Measurements from ENCODE around the gene MAP3K3.

MAP3K3 gene

GRCh38 chr17:63621684-63622573 lies at the start of gene MAP3K3:
TSS of gene MAP3K3 (plus strand) at chr17:63622417. CDS start at chr17:63622760, 343 bp downstream.
- DNase-seq (ENCODE audit: low read depth), result peak; percentile 100
- H3K4me3 ChIP-seq (ENCODE audit: low read depth, low read length), result peak within 1 kb of the TSS; percentile 78

GRCh38 chr17:63573634-63574033 lies 48.6 kb upstream of the MAP3K3 start:
- H3K4me3 ChIP-seq (ENCODE audit: low read depth, low read length), result no peak overlapping the region
- DNase-seq (ENCODE audit: low read depth), result no peak

- no peak for DNase-seq (ENCODE audit: low read depth)
- H3K4me3 ChIP-seq (ENCODE audit: low read depth, low read length), result no peak overlapping the region
Observed at GRCh38 chr17:63578027-63578768, 44.0 kb upstream of the MAP3K3 start.

GRCh38 chr17:63578769-63579111 lies 43.5 kb upstream of the MAP3K3 start:
- no peak for DNase-seq (ENCODE audit: low read depth)

GRCh38 chr17:63579633-63580032 lies 42.6 kb upstream of the MAP3K3 start:
- no peak for DNase-seq (ENCODE audit: low read depth)
- H3K4me3 ChIP-seq (ENCODE audit: low read depth, low read length), result no peak overlapping the region

More at GRCh38 chr17:63578769-63579111, 43.5 kb upstream of the MAP3K3 start:
- H3K4me3 ChIP-seq (ENCODE audit: low read depth, low read length), result no peak overlapping the region

- no peak overlapping the region for H3K4me3 ChIP-seq (ENCODE audit: low read depth, low read length)
- DNase-seq (ENCODE audit: low read depth), result no peak
Observed at GRCh38 chr17:63587770-63588169, 34.4 kb upstream of the MAP3K3 start.

GRCh38 chr17:63588797-63589196 lies 33.4 kb upstream of the MAP3K3 start:
- no peak for DNase-seq (ENCODE audit: low read depth)

GRCh38 chr17:63589646-63590045 lies 32.6 kb upstream of the MAP3K3 start:
- no peak for DNase-seq (ENCODE audit: low read depth)
- no peak overlapping the region for H3K4me3 ChIP-seq (ENCODE audit: low read depth, low read length)

More at GRCh38 chr17:63588797-63589196, 33.4 kb upstream of the MAP3K3 start:
- no peak overlapping the region for H3K4me3 ChIP-seq (ENCODE audit: low read depth, low read length)

- DNase-seq (ENCODE audit: low read depth), result no peak
- H3K4me3 ChIP-seq (ENCODE audit: low read depth, low read length), result no peak overlapping the region
Observed at GRCh38 chr17:63592797-63593196, 29.4 kb upstream of the MAP3K3 start.

- no peak overlapping the region for H3K4me3 ChIP-seq (ENCODE audit: low read depth, low read length)
- no peak for DNase-seq (ENCODE audit: low read depth)
Observed at GRCh38 chr17:63595132-63595531, 27.1 kb upstream of the MAP3K3 start.

GRCh38 chr17:63596856-63597586 lies 25.2 kb upstream of the MAP3K3 start:
- no peak overlapping the region for H3K4me3 ChIP-seq (ENCODE audit: low read depth, low read length)
- DNase-seq (ENCODE audit: low read depth), result no peak

GRCh38 chr17:63598281-63598680 lies 23.9 kb upstream of the MAP3K3 start:
- no peak overlapping the region for H3K4me3 ChIP-seq (ENCODE audit: low read depth, low read length)
- no peak for DNase-seq (ENCODE audit: low read depth)

- DNase-seq (ENCODE audit: low read depth), result peak; percentile 45
- peak within 1 kb of the TSS; percentile 88 for H3K4me3 ChIP-seq (ENCODE audit: low read depth, low read length)
Observed at GRCh38 chr17:63600569-63601438, 21.4 kb upstream of the MAP3K3 start, which contains the start of gene TACO1. TSS of gene TACO1 (plus strand) at chr17:63600895. CDS start at chr17:63601084, 189 bp downstream.

- no peak for DNase-seq (ENCODE audit: low read depth)
- H3K4me3 ChIP-seq (ENCODE audit: low read depth, low read length), result peak overlapping the region; percentile 88
Observed at GRCh38 chr17:63601439-63602371, 20.5 kb upstream of the MAP3K3 start.

- DNase-seq (ENCODE audit: low read depth), result no peak
- no peak overlapping the region for H3K4me3 ChIP-seq (ENCODE audit: low read depth, low read length)
Observed at GRCh38 chr17:63609816-63610573, 12.2 kb upstream of the MAP3K3 start.

GRCh38 chr17:63610854-63611253 lies 11.4 kb upstream of the MAP3K3 start:
- no peak for DNase-seq (ENCODE audit: low read depth)
- no peak overlapping the region for H3K4me3 ChIP-seq (ENCODE audit: low read depth, low read length)

GRCh38 chr17:63611354-63611753 lies 10.9 kb upstream of the MAP3K3 start:
- H3K4me3 ChIP-seq (ENCODE audit: low read depth, low read length), result no peak overlapping the region
- no peak for DNase-seq (ENCODE audit: low read depth)

Data from skeletal muscle cell (primary cell).